ENCODE measurements around the gene CCND2.

CCND2 gene

DNA sequence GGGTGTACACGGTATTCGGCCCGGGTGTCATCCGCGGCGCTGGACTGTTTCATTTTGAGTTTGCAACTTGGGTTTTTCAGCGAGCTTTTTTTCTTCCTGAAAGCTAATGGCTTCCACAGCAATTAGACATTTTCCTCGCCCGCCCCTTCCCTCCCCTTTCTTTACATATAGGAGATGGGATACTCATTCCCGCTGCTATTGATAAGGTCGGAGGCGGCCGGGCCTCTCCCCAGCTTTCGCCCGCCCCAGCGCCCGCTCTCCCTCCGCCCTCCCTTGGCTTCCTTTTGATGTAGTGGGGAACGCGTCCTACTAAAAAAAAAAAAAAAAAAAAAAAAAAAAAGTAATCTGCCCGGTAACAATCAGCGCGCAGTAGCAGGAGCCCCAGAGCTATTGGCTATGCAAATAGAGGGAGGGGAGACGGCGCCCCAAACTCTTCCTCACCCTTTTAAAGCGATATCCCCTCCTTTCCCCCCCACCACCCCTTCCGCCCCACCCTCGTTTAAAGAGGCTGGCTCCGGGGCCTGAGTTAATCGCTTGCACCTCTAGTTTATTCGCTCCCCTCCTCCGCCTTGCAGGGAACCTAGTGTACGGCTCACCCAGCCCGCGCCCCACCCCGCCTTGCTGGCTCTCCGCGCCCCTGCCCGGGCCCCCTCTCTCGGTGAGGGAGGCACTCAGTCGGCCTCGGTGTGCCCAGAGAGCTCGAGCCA lies 1.7 kb upstream of the CCND2 start:
- ChIA-PET POLR2A (interaction anchor here (0.9 kb wide), 1 partner anchor 12 kb away, joined by 3 read pairs; no protein-coding TSS in a partner anchor), CTCF (interaction anchor here (1.0 kb wide), 1 partner anchor 386 kb away, joined by 6 read pairs; no protein-coding TSS in a partner anchor)
- H3K9me3 ChIP-seq (ENCODE audit: control insufficient read depth, insufficient read depth, low read depth, low read length): no peaks in the 10 kb centered on the region
- peaks cover 0 to 10% of the 10 kb centered on the region in 2 experiments; a peak in 1 of 3 replicates for H3K36me3 ChIP-seq (ENCODE audit: control insufficient read depth in 2 of 2, insufficient read depth in 1 of 2, low read length in 2 of 2)
- H3K4me1 ChIP-seq (ENCODE audit: control insufficient read depth, insufficient read depth, low read length): peaks cover 26% of the 10 kb centered on the region
- peak overlapping the region; percentile 21 for H3K4me3 ChIP-seq (ENCODE audit: low read depth, low read length)
- H3K27ac ChIP-seq (ENCODE audit: extremely low read depth, low read depth, low read length): peak overlapping the region; percentile 72
- TF ChIP-seq ZNF280D (tag by site-specific recombination; IDR thresholded peaks at IDR 0.05) (no peak), ZNF221 (tag by site-specific recombination; IDR thresholded peaks at IDR 0.05; ENCODE audit: borderline replicate concordance) (no peak), ZNF514 (tag by site-specific recombination; IDR thresholded peaks at IDR 0.05) (no peak), GFI1B (tag by site-specific recombination; IDR thresholded peaks at IDR 0.05) (no peak), ZNF670 (tag by site-specific recombination; IDR thresholded peaks at IDR 0.05; ENCODE audit: low read depth) (no peak), SP3 (tag by site-specific recombination; IDR thresholded peaks at IDR 0.05) (peak; percentile 16; the same call in 1 of the 2 replicates), RBAK (tag by site-specific recombination; IDR thresholded peaks at IDR 0.05) (no peak), KLF16 (tag by site-specific recombination; IDR thresholded peaks at IDR 0.05) (no peak), ZNF2 (tag by site-specific recombination; IDR thresholded peaks at IDR 0.05) (no peak), TRIM28 (IDR thresholded peaks at IDR 0.05; ENCODE audit: borderline replicate concordance, low read length) (no peak), CTCF (tag by site-specific recombination; IDR thresholded peaks at IDR 0.05) (no peak), ZNF830 (tag by site-specific recombination; IDR thresholded peaks at IDR 0.05; ENCODE audit: low read depth) (no peak), ZNF707 (tag by site-specific recombination; IDR thresholded peaks at IDR 0.05) (no peak), ZNF473 (tag by site-specific recombination; IDR thresholded peaks at IDR 0.05) (no peak), ZIC2 (tag by site-specific recombination; IDR thresholded peaks at IDR 0.05) (no peak), ZNF211 (tag by site-specific recombination; IDR thresholded peaks at IDR 0.05; ENCODE audit: low read depth) (no peak), ZEB2 (tag by site-specific recombination; IDR thresholded peaks at IDR 0.05) (no peak), ZNF391 (tag by site-specific recombination; IDR thresholded peaks at IDR 0.05; ENCODE audit: borderline replicate concordance, low read depth) (no peak; the same call in 1 of the 2 replicates), BCL11B (tag by site-specific recombination; IDR thresholded peaks at IDR 0.05; ENCODE audit: low read depth) (no peak), MYNN (tag by site-specific recombination; IDR thresholded peaks at IDR 0.05; ENCODE audit: borderline replicate concordance) (no peak), ZNF623 (tag by site-specific recombination; IDR thresholded peaks at IDR 0.05) (no peak)
- TF ChIP-seq, protein P1, sequence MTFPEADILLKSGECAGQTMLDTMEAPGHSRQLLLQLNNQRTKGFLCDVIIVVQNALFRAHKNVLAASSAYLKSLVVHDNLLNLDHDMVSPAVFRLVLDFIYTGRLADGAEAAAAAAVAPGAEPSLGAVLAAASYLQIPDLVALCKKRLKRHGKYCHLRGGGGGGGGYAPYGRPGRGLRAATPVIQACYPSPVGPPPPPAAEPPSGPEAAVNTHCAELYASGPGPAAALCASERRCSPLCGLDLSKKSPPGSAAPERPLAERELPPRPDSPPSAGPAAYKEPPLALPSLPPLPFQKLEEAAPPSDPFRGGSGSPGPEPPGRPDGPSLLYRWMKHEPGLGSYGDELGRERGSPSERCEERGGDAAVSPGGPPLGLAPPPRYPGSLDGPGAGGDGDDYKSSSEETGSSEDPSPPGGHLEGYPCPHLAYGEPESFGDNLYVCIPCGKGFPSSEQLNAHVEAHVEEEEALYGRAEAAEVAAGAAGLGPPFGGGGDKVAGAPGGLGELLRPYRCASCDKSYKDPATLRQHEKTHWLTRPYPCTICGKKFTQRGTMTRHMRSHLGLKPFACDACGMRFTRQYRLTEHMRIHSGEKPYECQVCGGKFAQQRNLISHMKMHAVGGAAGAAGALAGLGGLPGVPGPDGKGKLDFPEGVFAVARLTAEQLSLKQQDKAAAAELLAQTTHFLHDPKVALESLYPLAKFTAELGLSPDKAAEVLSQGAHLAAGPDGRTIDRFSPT (tag by site-specific recombination; IDR thresholded peaks at IDR 0.05): no peak
- TF ChIP-seq, protein P2, sequence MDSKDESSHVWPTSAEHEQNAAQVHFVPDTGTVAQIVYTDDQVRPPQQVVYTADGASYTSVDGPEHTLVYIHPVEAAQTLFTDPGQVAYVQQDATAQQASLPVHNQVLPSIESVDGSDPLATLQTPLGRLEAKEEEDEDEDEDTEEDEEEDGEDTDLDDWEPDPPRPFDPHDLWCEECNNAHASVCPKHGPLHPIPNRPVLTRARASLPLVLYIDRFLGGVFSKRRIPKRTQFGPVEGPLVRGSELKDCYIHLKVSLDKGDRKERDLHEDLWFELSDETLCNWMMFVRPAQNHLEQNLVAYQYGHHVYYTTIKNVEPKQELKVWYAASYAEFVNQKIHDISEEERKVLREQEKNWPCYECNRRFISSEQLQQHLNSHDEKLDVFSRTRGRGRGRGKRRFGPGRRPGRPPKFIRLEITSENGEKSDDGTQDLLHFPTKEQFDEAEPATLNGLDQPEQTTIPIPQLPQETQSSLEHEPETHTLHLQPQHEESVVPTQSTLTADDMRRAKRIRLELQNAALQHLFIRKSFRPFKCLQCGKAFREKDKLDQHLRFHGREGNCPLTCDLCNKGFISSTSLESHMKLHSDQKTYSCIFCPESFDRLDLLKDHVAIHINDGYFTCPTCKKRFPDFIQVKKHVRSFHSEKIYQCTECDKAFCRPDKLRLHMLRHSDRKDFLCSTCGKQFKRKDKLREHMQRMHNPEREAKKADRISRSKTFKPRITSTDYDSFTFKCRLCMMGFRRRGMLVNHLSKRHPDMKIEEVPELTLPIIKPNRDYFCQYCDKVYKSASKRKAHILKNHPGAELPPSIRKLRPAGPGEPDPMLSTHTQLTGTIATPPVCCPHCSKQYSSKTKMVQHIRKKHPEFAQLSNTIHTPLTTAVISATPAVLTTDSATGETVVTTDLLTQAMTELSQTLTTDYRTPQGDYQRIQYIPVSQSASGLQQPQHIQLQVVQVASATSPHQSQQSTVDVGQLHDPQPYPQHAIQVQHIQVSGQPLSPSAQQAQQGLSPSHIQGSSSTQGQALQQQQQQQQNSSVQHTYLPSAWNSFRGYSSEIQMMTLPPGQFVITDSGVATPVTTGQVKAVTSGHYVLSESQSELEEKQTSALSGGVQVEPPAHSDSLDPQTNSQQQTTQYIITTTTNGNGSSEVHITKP (tag by site-specific recombination; IDR thresholded peaks at IDR 0.05): peak; percentile 86
- TF ChIP-seq, protein P3, sequence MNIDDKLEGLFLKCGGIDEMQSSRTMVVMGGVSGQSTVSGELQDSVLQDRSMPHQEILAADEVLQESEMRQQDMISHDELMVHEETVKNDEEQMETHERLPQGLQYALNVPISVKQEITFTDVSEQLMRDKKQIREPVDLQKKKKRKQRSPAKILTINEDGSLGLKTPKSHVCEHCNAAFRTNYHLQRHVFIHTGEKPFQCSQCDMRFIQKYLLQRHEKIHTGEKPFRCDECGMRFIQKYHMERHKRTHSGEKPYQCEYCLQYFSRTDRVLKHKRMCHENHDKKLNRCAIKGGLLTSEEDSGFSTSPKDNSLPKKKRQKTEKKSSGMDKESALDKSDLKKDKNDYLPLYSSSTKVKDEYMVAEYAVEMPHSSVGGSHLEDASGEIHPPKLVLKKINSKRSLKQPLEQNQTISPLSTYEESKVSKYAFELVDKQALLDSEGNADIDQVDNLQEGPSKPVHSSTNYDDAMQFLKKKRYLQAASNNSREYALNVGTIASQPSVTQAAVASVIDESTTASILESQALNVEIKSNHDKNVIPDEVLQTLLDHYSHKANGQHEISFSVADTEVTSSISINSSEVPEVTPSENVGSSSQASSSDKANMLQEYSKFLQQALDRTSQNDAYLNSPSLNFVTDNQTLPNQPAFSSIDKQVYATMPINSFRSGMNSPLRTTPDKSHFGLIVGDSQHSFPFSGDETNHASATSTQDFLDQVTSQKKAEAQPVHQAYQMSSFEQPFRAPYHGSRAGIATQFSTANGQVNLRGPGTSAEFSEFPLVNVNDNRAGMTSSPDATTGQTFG (tag by site-specific recombination; IDR thresholded peaks at IDR 0.05; ENCODE audit: borderline replicate concordance): no peak

All from HEK293 (cell line).